ENCODE measurements around the gene SPAG16. TPM values are rescaled to one million over a fixed set of nuclear protein-coding genes. Genes with fewer than 3 reads are reported as not detected.

SPAG16 gene
- total RNA-seq, 2 experiments from 2014 or later = 8.4 to 8.5 TPM

GRCh38 chr2:214108598-214108997 lies 824.3 kb downstream of the SPAG16 start:
- CTCF ChIA-PET = no interaction called here
- Mint-ChIP-seq H3K4me3 (no peak overlapping the region), H3K9me3 (peaks cover 7% of the 10 kb centered on the region), H3K27ac (no peak overlapping the region), H3K36me3 (ENCODE audit: low read depth) (no peaks in the 10 kb centered on the region), H3K27me3 (no peaks in the 10 kb centered on the region), H3K4me1 (no peaks in the 10 kb centered on the region)
- no peak for DNase-seq
- POLR2A ChIA-PET = no interaction called here

GRCh38 chr2:214117054-214117453 lies 832.8 kb downstream of the SPAG16 start:
- CTCF ChIA-PET = no interaction called here
- Mint-ChIP-seq H3K27me3 (no peaks in the 10 kb centered on the region), H3K4me3 (no peak overlapping the region), H3K4me1 (no peaks in the 10 kb centered on the region), H3K27ac (no peak overlapping the region), H3K36me3 (ENCODE audit: low read depth) (no peaks in the 10 kb centered on the region), H3K9me3 (peaks cover 16% of the 10 kb centered on the region)
- POLR2A ChIA-PET = no interaction called here
- DNase-seq = no peak

DNA sequence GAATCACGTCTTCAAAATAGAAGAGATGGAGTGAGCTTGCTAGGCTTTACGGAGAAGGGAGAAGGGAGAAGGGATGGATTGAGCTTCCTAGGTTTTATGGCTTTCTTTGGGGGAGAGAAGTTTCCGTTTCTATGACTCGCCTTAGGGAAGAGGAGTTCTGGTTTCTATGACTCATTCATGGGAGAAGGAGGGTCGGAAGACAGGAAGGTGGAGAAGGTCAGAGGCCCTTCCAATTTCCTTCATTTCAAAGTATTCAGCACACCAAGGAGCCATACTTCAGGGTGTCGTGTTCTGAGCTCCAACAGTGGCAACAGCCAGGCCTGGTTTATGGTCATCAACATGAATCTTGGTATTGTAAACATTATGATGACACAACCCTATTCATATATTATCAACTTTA lies 841.9 kb downstream of the SPAG16 start:
- ChIA-PET CTCF (no interaction called here), POLR2A (no interaction called here)
- Mint-ChIP-seq H3K27ac (no peak overlapping the region), H3K27me3 (no peaks in the 10 kb centered on the region), H3K9me3 (peaks cover 1% of the 10 kb centered on the region), H3K4me3 (no peak overlapping the region), H3K36me3 (ENCODE audit: low read depth) (no peaks in the 10 kb centered on the region), H3K4me1 (no peaks in the 10 kb centered on the region)
- DNase-seq = no peak

DNA sequence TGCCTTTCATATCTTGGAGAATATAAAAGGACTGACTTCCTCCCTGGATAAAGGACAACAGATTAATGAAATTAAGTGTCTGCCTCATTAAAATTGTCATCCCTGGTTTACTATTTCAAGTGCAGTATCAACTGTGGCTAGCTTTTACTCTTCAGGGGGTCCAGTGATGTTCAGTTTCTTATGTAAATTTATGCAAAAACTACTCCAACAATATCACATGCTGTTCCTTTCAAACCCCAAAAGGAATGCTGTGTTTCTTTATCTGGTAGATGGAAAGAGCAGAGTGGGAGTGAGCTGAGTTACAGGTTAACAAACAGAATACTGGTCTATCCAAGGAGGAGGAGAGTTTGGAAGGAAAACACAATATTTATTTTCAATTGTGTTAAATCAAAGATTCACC lies 842.9 kb downstream of the SPAG16 start:
- no peak for DNase-seq
- H3K4me1 Mint-ChIP-seq = no peaks in the 10 kb centered on the region
- H3K36me3 Mint-ChIP-seq (ENCODE audit: low read depth) = no peaks in the 10 kb centered on the region
- H3K27ac Mint-ChIP-seq = no peak overlapping the region
- no peak overlapping the region for H3K4me3 Mint-ChIP-seq
- CTCF ChIA-PET = no interaction called here
- no peaks in the 10 kb centered on the region for H3K27me3 Mint-ChIP-seq
- peaks cover 1% of the 10 kb centered on the region for H3K9me3 Mint-ChIP-seq
- POLR2A ChIA-PET = no interaction called here

- ChIA-PET CTCF (no interaction called here), POLR2A (no interaction called here)
- H3K27me3 Mint-ChIP-seq = no peaks in the 10 kb centered on the region
- H3K4me1 Mint-ChIP-seq = no peaks in the 10 kb centered on the region
- H3K9me3 Mint-ChIP-seq = peaks cover 1% of the 10 kb centered on the region
- no peak overlapping the region for H3K4me3 Mint-ChIP-seq
- H3K36me3 Mint-ChIP-seq (ENCODE audit: low read depth) = no peaks in the 10 kb centered on the region
- DNase-seq = no peak
- no peak overlapping the region for H3K27ac Mint-ChIP-seq
Measured at GRCh38 chr2:214127571-214127970, 843.3 kb downstream of the SPAG16 start.

GRCh38 chr2:214128040-214128439 lies 843.8 kb downstream of the SPAG16 start:
- peaks cover 1% of the 10 kb centered on the region for H3K9me3 Mint-ChIP-seq

GRCh38 chr2:214130114-214130513 lies 845.9 kb downstream of the SPAG16 start:
- peaks cover 1% of the 10 kb centered on the region for H3K9me3 Mint-ChIP-seq
- H3K36me3 Mint-ChIP-seq (ENCODE audit: low read depth) = no peaks in the 10 kb centered on the region
- ChIA-PET CTCF (no interaction called here), POLR2A (no interaction called here)
- H3K27me3 Mint-ChIP-seq = no peaks in the 10 kb centered on the region
- H3K4me1 Mint-ChIP-seq = no peaks in the 10 kb centered on the region
- no peak overlapping the region for H3K4me3 Mint-ChIP-seq
- no peak overlapping the region for H3K27ac Mint-ChIP-seq
- no peak for DNase-seq

More at GRCh38 chr2:214128040-214128439, 843.8 kb downstream of the SPAG16 start:
- Mint-ChIP-seq H3K4me3 (no peak overlapping the region), H3K27ac (no peak overlapping the region), H3K36me3 (ENCODE audit: low read depth) (no peaks in the 10 kb centered on the region), H3K4me1 (no peaks in the 10 kb centered on the region), H3K27me3 (no peaks in the 10 kb centered on the region)
- CTCF ChIA-PET = no interaction called here
- no peak for DNase-seq
- POLR2A ChIA-PET = no interaction called here

DNA sequence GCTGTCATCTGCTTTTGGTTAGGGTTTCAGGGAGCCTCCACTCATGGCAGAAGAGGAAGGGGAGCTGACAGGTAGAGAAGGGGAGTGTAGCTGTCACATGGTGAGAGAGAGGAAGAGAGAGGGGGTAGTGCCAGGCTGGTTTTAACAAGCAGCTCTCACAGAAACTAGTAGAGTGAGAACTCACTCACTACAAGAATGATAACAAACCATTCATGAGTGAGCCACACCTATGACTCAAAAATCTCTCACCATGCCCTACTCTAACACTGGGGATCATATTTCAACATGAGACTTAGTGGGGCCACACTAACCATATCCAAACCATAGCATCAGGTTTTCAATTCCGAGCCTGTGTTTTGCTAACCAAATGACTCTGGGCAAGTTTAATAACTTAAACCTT lies 851.7 kb downstream of the SPAG16 start:
- CTCF ChIA-PET = no interaction called here
- Mint-ChIP-seq H3K9me3 (no peaks in the 10 kb centered on the region), H3K36me3 (ENCODE audit: low read depth) (no peaks in the 10 kb centered on the region), H3K4me3 (no peak overlapping the region), H3K4me1 (no peaks in the 10 kb centered on the region), H3K27ac (no peak overlapping the region), H3K27me3 (no peaks in the 10 kb centered on the region)
- POLR2A ChIA-PET = no interaction called here
- no peak for DNase-seq

DNA sequence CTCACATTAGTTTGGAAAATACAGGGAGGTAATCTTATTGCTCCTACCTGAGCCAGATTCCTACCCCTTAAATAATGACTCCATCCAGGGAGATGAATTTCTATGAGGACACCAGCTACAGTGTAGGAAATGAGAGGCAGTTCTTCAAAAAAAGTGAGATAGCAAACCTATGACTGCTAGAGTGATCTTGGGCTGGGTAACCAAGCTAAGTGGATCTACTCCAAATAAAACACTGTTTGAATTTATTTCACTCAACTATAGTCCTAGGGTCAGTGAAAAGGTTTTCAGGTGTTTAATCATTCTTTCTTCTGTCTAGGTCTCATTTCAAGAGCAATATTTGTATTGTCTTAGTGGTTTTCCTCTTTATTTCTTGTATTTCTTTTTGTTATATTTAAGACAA lies 854.5 kb downstream of the SPAG16 start:
- no peaks in the 10 kb centered on the region for H3K9me3 Mint-ChIP-seq
- no peaks in the 10 kb centered on the region for H3K27me3 Mint-ChIP-seq
- no peaks in the 10 kb centered on the region for H3K4me1 Mint-ChIP-seq
- CTCF ChIA-PET = no interaction called here
- H3K4me3 Mint-ChIP-seq = no peak overlapping the region
- DNase-seq = no peak
- POLR2A ChIA-PET = no interaction called here
- no peaks in the 10 kb centered on the region for H3K36me3 Mint-ChIP-seq (ENCODE audit: low read depth)
- H3K27ac Mint-ChIP-seq = no peak overlapping the region

GRCh38 chr2:214139630-214140284 lies 855.5 kb downstream of the SPAG16 start:
- Mint-ChIP-seq H3K36me3 (ENCODE audit: low read depth) (no peaks in the 10 kb centered on the region), H3K27ac (no peak overlapping the region), H3K27me3 (no peaks in the 10 kb centered on the region), H3K4me1 (no peaks in the 10 kb centered on the region), H3K4me3 (no peak overlapping the region), H3K9me3 (no peaks in the 10 kb centered on the region)
- ChIA-PET POLR2A (no interaction called here), CTCF (no interaction called here)
- DNase-seq = no peak

GRCh38 chr2:214156971-214157370 lies 872.7 kb downstream of the SPAG16 start:
- H3K36me3 Mint-ChIP-seq (ENCODE audit: low read depth) = no peaks in the 10 kb centered on the region
- POLR2A ChIA-PET = no interaction called here
- no peak for DNase-seq
- H3K4me3 Mint-ChIP-seq = no peak overlapping the region
- H3K9me3 Mint-ChIP-seq = no peaks in the 10 kb centered on the region
- no peak overlapping the region for H3K27ac Mint-ChIP-seq
- no peaks in the 10 kb centered on the region for H3K27me3 Mint-ChIP-seq
- CTCF ChIA-PET = no interaction called here
- no peaks in the 10 kb centered on the region for H3K4me1 Mint-ChIP-seq

- Mint-ChIP-seq H3K27me3 (no peaks in the 10 kb centered on the region), H3K27ac (no peak overlapping the region), H3K36me3 (ENCODE audit: low read depth) (no peaks in the 10 kb centered on the region), H3K4me1 (no peaks in the 10 kb centered on the region), H3K9me3 (no peaks in the 10 kb centered on the region), H3K4me3 (no peak overlapping the region)
- no peak for DNase-seq
- CTCF ChIA-PET = no interaction called here
- POLR2A ChIA-PET = no interaction called here
Measured at GRCh38 chr2:214158851-214159250, 874.6 kb downstream of the SPAG16 start.

DNA sequence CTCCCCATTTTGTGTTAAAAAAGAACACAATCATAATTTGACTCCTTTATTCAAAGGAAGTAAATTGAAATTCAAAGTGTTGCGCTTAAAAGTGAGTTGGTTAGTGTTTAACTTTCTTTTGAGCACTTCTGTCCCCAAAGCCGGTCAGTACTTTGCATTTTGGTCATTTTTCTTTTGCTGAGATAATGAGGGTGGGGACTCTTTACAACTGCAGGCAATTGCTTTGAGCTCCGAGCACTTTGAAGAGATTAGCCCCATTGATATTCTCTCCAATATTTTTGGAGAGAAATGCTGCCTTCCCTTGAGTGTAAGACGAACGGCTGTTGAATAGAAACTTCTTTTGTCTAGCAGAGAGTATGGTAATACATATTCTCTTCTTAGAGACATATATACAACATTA lies 885.0 kb downstream of the SPAG16 start:
- Mint-ChIP-seq H3K36me3 (ENCODE audit: low read depth) (no peaks in the 10 kb centered on the region), H3K4me1 (no peaks in the 10 kb centered on the region), H3K27me3 (no peaks in the 10 kb centered on the region), H3K9me3 (no peaks in the 10 kb centered on the region), H3K4me3 (no peak overlapping the region), H3K27ac (no peak overlapping the region)
- ChIA-PET POLR2A (no interaction called here), CTCF (no interaction called here)
- no peak for DNase-seq

DNA sequence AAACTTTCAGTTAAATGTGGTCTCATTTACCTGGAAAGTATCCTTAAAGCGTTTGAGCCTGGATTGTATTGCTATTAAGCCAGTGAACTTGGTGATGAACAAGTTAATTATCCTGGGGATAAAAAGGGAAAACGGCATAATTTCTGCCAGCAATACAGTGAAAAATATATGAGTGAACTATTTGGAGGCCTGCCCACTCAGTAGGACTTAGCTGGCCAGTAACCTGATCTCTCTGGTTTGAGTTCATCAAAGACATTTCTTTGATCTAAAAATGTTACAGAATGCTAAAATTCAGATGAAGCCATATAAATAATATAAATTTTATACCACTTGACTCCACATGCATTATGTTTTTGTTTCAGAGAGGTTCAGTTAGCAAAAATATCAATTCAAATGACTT lies 885.5 kb downstream of the SPAG16 start:
- Mint-ChIP-seq H3K9me3 (no peaks in the 10 kb centered on the region), H3K27ac (no peak overlapping the region), H3K4me1 (no peaks in the 10 kb centered on the region), H3K27me3 (no peaks in the 10 kb centered on the region), H3K4me3 (no peak overlapping the region), H3K36me3 (ENCODE audit: low read depth) (no peaks in the 10 kb centered on the region)
- CTCF ChIA-PET = no interaction called here
- no peak for DNase-seq
- POLR2A ChIA-PET = no interaction called here

GRCh38 chr2:214174563-214174962 lies 890.3 kb downstream of the SPAG16 start:
- Mint-ChIP-seq H3K4me1 (no peaks in the 10 kb centered on the region), H3K4me3 (no peak overlapping the region), H3K27ac (no peak overlapping the region), H3K27me3 (no peaks in the 10 kb centered on the region), H3K9me3 (no peaks in the 10 kb centered on the region), H3K36me3 (ENCODE audit: low read depth) (no peaks in the 10 kb centered on the region)
- ChIA-PET CTCF (no interaction called here), POLR2A (no interaction called here)
- DNase-seq = no peak

All from activated CD4-positive, alpha-beta memory T cell treated with anti-CD3 and anti-CD28 coated beads, Interleukin-2, amount 10 ng/mL, durations not matched to agents 7 days and 5 days (primary cell).